SK-N-MC (cell line): ENCODE data around the gene STX16.

ENCODE experiments used
- EZH2 ChIP-seq: fragments of 200-600 bp; sonication (generic); IDR thresholded peaks from one replicate; pipeline ENCODE4 v1.6.1; 2017; ENCODE audit warnings: antibody characterized with exemption
- POLR2AphosphoS5 ChIP-seq: IDR thresholded peaks from 2 replicates; pipeline ENCODE4 v1.6.1; 2012; ENCODE audit warnings: mild to moderate bottlenecking, low read depth, low read length, borderline replicate concordance

GRCh38 chr20:58640446-58640845, 10.6 kb upstream of the STX16 start:
- no peak for TF ChIP-seq POLR2AphosphoS5
- no peak for TF ChIP-seq EZH2
